ENCODE measurements around the gene RNU2-63P.

GRCh38 chr2:88002359-88002707, 14.0 kb downstream of the RNU2-63P start:
- no peak for TF ChIP-seq POLR2AphosphoS5 (IDR thresholded peaks at IDR 0.05)
- no peak for TF ChIP-seq CTCF (IDR thresholded peaks at IDR 0.05)
- no peak for TF ChIP-seq EP300 (IDR thresholded peaks at IDR 0.05; ENCODE audit: low read depth)

Data from transverse colon (tissue), 4 donors.